HepG2 (cell line): Measurements from ENCODE around the gene RCC1. TPM values are rescaled to one million over a fixed set of nuclear protein-coding genes. Genes with fewer than 3 reads are reported as not detected.

Experiments used
- DBP ChIP-seq: sonication (generic); formaldehyde crosslinking; IDR thresholded peaks from 2 replicates; pipeline ENCODE4 v1.4.0; 2020; ENCODE audit warnings: missing genetic modification reagents; ENCODE audit errors: not compliant biosample characterization
- DR1 ChIP-seq: sonication (generic); formaldehyde crosslinking; IDR thresholded peaks from 2 replicates; pipeline ENCODE4 v1.8.0; 2021; ENCODE audit warnings: mild to moderate bottlenecking, missing genetic modification reagents, inconsistent platforms
- EEA1 ChIP-seq: sonication (generic); formaldehyde crosslinking; IDR thresholded peaks from 2 replicates; pipeline ENCODE4 v1.5.1; 2020; ENCODE audit warnings: mild to moderate bottlenecking, missing genetic modification reagents, borderline replicate concordance
- ELF1 ChIP-seq: sonication (generic); formaldehyde crosslinking; IDR thresholded peaks from 2 replicates; pipeline ENCODE4 v1.4.0; 2020; ENCODE audit warnings: missing genetic modification reagents
- HNRNPH1 ChIP-seq: fragments of 200-400 bp; formaldehyde crosslinking; optimal IDR thresholded peaks from 2 replicates; pipeline ENCODE3; 2017; ENCODE audit warnings: mild to moderate bottlenecking, low read depth, low read length
- POGK ChIP-seq: sonication (generic); formaldehyde crosslinking; conservative IDR thresholded peaks from 2 replicates; pipeline ENCODE4 v1.8.0; 2022; ENCODE audit warnings: mild to moderate bottlenecking, moderate library complexity, missing genetic modification reagents
- RBAK ChIP-seq: sonication (generic); formaldehyde crosslinking; IDR thresholded peaks from 2 replicates; pipeline ENCODE4 v1.5.1; 2020; ENCODE audit warnings: mild to moderate bottlenecking, missing genetic modification reagents
- SMAD3 ChIP-seq: sonication (generic); formaldehyde crosslinking; IDR thresholded peaks from 2 replicates; pipeline ENCODE4 v1.4.0; 2020; ENCODE audit warnings: missing genetic modification reagents
- ZBTB4 ChIP-seq: sonication (generic); formaldehyde crosslinking; IDR thresholded peaks from 2 replicates; pipeline ENCODE4 v1.4.0; 2020; ENCODE audit warnings: missing genetic modification reagents, mild to moderate bottlenecking, borderline replicate concordance
- ZFP1 ChIP-seq: IDR thresholded peaks from 2 replicates; pipeline ENCODE4 v1.6.1; 2016
- ZFP91 ChIP-seq: sonication (generic); formaldehyde crosslinking; IDR thresholded peaks from 2 replicates; pipeline ENCODE4 v1.9.0; 2022; ENCODE audit warnings: missing genetic modification reagents, mild to moderate bottlenecking, borderline replicate concordance
- ZNF383 ChIP-seq: sonication (generic); formaldehyde crosslinking; IDR thresholded peaks from 2 replicates; pipeline ENCODE4 v1.4.0; 2020; ENCODE audit warnings: missing genetic modification reagents, mild to moderate bottlenecking, borderline replicate concordance
- ZNF564 ChIP-seq: sonication (generic); formaldehyde crosslinking; IDR thresholded peaks from 2 replicates; pipeline ENCODE4 v1.8.1; 2023; ENCODE audit warnings: mild to moderate bottlenecking, missing genetic modification reagents
- ZNF607 ChIP-seq: sonication (generic); formaldehyde crosslinking; IDR thresholded peaks from 2 replicates; pipeline ENCODE4 v1.5.1; 2020; ENCODE audit warnings: missing genetic modification reagents, mild to moderate bottlenecking, borderline replicate concordance
- ZNF615 ChIP-seq: sonication (generic); formaldehyde crosslinking; IDR thresholded peaks from 2 replicates; pipeline ENCODE4 v1.5.0; 2020; ENCODE audit warnings: mild to moderate bottlenecking, missing genetic modification reagents, borderline replicate concordance
- ZNF724P ChIP-seq: sonication (generic); formaldehyde crosslinking; IDR thresholded peaks from 2 replicates; pipeline ENCODE4 v1.8.0; 2022; ENCODE audit warnings: missing genetic modification reagents, borderline replicate concordance
- ZNF782 ChIP-seq: sonication (generic); formaldehyde crosslinking; IDR thresholded peaks from 2 replicates; pipeline ENCODE4 v1.4.0; 2020; ENCODE audit warnings: missing genetic modification reagents, mild to moderate bottlenecking, borderline replicate concordance
- polyA plus RNA-seq, 8 experiments: library from polyadenylated mRNA; depleted of rRNA in 3 of 8; stranded (reverse) in 7 of 8; unstranded in 1 of 8; fragments of >200 nt; fragmentation: Illumina TruSeq in 4 of 8; extraction: Trizol in 4 of 8; gene quantifications; 2 replicates each; pipeline versions ENCODE4 v1.2.1 to v1.2.3, GENCODE V29; 2011 to 2016; ENCODE audit warnings: low read depth in 4 of 8, missing spikeins in 1 of 8, mixed read lengths in 1 of 8; ENCODE audit not compliant: insufficient read depth in 1 of 8
- total RNA-seq, 5 experiments: library from RNA; depleted of rRNA; stranded (reverse); fragments of >200 nt; fragmentation: Illumina TruSeq; extraction: Trizol; gene quantifications; 2 replicates each; pipeline ENCODE4 v1.2.3, GENCODE V29; 2016; ENCODE audit warnings: low read depth in 1 of 5
- TF ChIP-seq, protein P1 (sequence below): conservative IDR thresholded peaks from 2 replicates; pipeline ENCODE4 v1.6.1; 2018; ENCODE audit warnings: missing genetic modification reagents
- TF ChIP-seq, protein P2 (sequence below): sonication (generic); formaldehyde crosslinking; IDR thresholded peaks from 2 replicates; pipeline ENCODE4 v1.8.0; 2022; ENCODE audit warnings: missing genetic modification reagents, mild to moderate bottlenecking, moderate library complexity, borderline replicate concordance

The RCC1 gene
- total and polyA plus RNA-seq, 2 of the 13 experiments (the other 11 are each of a cell fraction or from before 2014, with no cell fraction given), result 47.2 to 80.8 TPM

DNA sequence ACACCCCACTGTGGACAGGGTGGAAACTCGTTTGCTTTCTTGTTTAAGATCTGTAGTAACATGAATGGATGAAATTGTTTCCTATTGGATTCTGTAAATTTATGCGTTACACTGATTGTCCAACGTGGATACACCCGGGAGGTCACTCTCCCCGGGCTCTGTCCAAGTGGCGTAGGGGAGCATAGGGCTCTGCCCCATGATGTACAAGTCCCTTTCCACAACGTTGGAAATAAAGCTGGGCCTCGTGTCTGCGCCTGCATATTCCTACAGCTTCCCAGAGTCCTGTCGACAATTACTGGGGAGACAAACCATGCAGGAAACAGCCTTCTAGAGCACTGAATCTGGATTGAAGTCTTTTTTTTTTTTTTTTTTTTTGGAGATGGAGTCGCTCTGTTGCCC, 1.4 kb downstream of the RCC1 start (continued):
- TF ChIP-seq POGK (no peak), DR1 (no peak), ZBTB4 (CRISPR knock-in tag) (no peak), ZFP1 (CRISPR knock-in tag) (no peak), ZNF564 (CRISPR knock-in tag) (no peak), ZNF724P (CRISPR knock-in tag) (no peak), HNRNPH1 (no peak), ZNF383 (no peak), ZFP91 (CRISPR knock-in tag) (0 out of 2 replicates have a peak, but pooled peaks have one; percentile 33), ZNF615 (CRISPR knock-in tag) (0 out of 2 replicates have a peak, but pooled peaks have one; percentile 22), ZNF782 (no peak), ELF1 (CRISPR knock-in tag) (no peak), DBP (CRISPR knock-in tag) (no peak), ZNF607 (CRISPR knock-in tag) (no peak), RBAK (CRISPR knock-in tag) (no peak), EEA1 (CRISPR knock-in tag) (no peak), SMAD3 (CRISPR knock-in tag) (no peak)
- TF ChIP-seq, protein P1, sequence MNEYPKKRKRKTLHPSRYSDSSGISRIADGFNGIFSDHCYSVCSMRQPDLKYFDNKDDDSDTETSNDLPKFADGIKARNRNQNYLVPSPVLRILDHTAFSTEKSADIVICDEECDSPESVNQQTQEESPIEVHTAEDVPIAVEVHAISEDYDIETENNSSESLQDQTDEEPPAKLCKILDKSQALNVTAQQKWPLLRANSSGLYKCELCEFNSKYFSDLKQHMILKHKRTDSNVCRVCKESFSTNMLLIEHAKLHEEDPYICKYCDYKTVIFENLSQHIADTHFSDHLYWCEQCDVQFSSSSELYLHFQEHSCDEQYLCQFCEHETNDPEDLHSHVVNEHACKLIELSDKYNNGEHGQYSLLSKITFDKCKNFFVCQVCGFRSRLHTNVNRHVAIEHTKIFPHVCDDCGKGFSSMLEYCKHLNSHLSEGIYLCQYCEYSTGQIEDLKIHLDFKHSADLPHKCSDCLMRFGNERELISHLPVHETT (CRISPR knock-in tag), result no peak
- TF ChIP-seq, protein P2, sequence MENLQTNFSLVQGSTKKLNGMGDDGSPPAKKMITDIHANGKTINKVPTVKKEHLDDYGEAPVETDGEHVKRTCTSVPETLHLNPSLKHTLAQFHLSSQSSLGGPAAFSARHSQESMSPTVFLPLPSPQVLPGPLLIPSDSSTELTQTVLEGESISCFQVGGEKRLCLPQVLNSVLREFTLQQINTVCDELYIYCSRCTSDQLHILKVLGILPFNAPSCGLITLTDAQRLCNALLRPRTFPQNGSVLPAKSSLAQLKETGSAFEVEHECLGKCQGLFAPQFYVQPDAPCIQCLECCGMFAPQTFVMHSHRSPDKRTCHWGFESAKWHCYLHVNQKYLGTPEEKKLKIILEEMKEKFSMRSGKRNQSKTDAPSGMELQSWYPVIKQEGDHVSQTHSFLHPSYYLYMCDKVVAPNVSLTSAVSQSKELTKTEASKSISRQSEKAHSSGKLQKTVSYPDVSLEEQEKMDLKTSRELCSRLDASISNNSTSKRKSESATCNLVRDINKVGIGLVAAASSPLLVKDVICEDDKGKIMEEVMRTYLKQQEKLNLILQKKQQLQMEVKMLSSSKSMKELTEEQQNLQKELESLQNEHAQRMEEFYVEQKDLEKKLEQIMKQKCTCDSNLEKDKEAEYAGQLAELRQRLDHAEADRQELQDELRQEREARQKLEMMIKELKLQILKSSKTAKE, result no peak
